Transverse colon (tissue), 4 donors: ENCODE data around the gene MRPS9. TPM values are rescaled to one million over a fixed set of nuclear protein-coding genes. Genes with fewer than 3 reads are reported as not detected.

Source experiments
- DNase-seq: peaks from one replicate; pipeline ENCODE4 v3.0.0-alpha.2; 2019
- H3K27ac ChIP-seq, 4 donors: fragments of 200-600 bp; sonication (generic); 2 replicates each; pipeline ENCODE4 v1.5.1; 2016 to 2018; ENCODE audit warnings: inconsistent platforms in 4 of 4
- H3K27me3 ChIP-seq: fragments of 200-600 bp; sonication (generic); 2 replicates; pipeline ENCODE4 v1.5.1; 2017; ENCODE audit warnings: inconsistent platforms
- H3K36me3 ChIP-seq, 4 donors: fragments of 200-600 bp; sonication (generic); 2 replicates each; pipeline ENCODE4 v1.5.1; 2017 to 2019; ENCODE audit warnings: inconsistent platforms in 4 of 4
- H3K4me1 ChIP-seq, 4 donors: fragments of 200-600 bp; sonication (generic); 2 replicates each; pipeline ENCODE4 v1.5.1; 2017 to 2020; ENCODE audit warnings: inconsistent platforms in 4 of 4
- H3K4me3 ChIP-seq, 4 donors: fragments of 200-600 bp; sonication (generic); 1 replicate in 1 of 4; 2 replicates in 3 of 4; pipeline versions ENCODE4 v1.5.1 to v1.6.1; 2017 to 2019; ENCODE audit warnings: inconsistent platforms in 4 of 4
- H3K9me3 ChIP-seq, 2 donors: fragments of 200-600 bp; sonication (generic); 2 replicates each; pipeline ENCODE4 v1.5.1; 2017 to 2019; ENCODE audit warnings: inconsistent platforms in 2 of 2
- CTCF ChIP-seq, 5 experiments: fragments of 200-600 bp in 3 of 5; fragments of 450-650 bp in 2 of 5; sonication (generic) in 3 of 5; IDR thresholded peaks; 1 replicate in 2 of 5; 2 replicates in 3 of 5; pipeline ENCODE4 v1.5.1; 2016 to 2017; ENCODE audit warnings: antibody characterized with exemption in 5 of 5, inconsistent platforms in 3 of 5, mild to moderate bottlenecking in 2 of 5, moderate library complexity in 1 of 5
- EP300 ChIP-seq: sonication (generic); formaldehyde crosslinking; IDR thresholded peaks from one replicate; pipeline ENCODE4 v1.6.1; 2017; ENCODE audit warnings: antibody characterized with exemption, low read depth
- POLR2A ChIP-seq: fragments of 450-650 bp; IDR thresholded peaks from one replicate; pipeline ENCODE4 v1.6.1; 2016; ENCODE audit warnings: antibody characterized with exemption, mild to moderate bottlenecking, moderate library complexity
- POLR2AphosphoS5 ChIP-seq, 3 donors: sonication (generic); formaldehyde crosslinking; IDR thresholded peaks; one replicate each; pipeline ENCODE4 v1.6.1; 2016; ENCODE audit warnings: antibody characterized with exemption in 3 of 3
- WGBS, 2 donors: methylation state at CpG; one replicate each; pipeline ENCODE4 v1.1.5; 2018; ENCODE audit warnings: low coverage in 1 of 2; 5-methylcytosine and 5-hydroxymethylcytosine counted together
- in situ Hi-C, 4 donors: fragments of 200-750 bp; cut with MboI; loops; one replicate each; pipeline versions ENCODE4 v1.15.0 to v1.15.1; 2017; ENCODE audit warnings: low sequenced_read_pairs in 3 of 4, low pct_ligation_motif_present in 1 of 4, low pct_unique_long_range_greater_than_20kb in 1 of 4
- intact Hi-C: fragments of 100-400 bp; cut with DNase I; formaldehyde crosslinking; loops from one replicate; pipeline ENCODE4 v1.15.1; 2023; ENCODE audit warnings: low total_unique reads
- total RNA-seq, 4 donors: library from RNA; depleted of rRNA; stranded (reverse); fragments of >200 nt; gene quantifications; one replicate each; pipeline ENCODE4 v1.1.0, GENCODE V29; 2016

Gene MRPS9
- total RNA-seq, 4 donors from 2014 or later: 12.9 to 27.8 (median 23.4) TPM

DNA sequence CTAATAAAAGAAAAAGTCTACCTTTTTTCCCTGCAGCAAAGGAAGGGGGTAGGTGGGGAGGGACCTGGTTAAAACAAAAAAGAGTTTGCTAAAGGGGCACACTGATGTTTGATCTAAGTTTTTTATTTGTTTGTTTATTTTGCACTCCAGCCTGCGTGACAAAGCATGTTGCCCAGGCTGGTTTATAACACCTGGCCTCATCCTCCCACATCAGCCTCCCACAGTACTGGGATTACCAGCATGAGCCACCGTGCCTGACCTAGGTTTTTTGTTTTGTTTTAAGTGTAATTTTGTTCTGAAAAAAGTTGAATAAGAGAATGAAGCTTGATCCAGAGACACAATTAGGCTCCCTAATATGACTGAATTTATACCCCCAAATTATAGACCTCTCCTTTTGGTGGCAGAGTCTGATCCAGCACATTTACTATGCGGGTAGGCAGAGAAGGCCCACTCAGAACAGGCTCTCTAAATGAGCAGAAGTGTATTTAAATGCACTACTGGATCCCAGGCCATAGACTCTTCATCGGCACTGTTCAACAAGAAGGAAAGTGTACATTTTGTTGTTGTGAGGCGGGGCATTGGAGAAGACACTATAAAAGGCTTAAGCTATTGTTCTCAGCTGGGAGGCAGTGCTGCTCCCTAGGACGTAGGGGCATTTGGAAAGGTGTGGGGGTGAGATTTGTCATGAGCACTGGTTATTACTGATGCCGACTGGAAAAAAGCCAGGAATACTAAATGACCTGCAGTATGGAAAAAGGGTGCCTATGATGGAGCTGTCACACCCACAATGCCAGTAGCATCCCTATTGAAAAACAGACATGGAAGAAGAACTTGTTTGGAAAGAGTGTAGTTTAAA, 32.4 kb downstream of the MRPS9 start:
- Histone ChIP-seq H3K36me3 (peaks cover 0 to 4% (median 0%) of the 10 kb centered on the region in 4 donors), H3K9me3 (no peaks in the 10 kb centered on the region), H3K27ac (no peak overlapping the region), H3K4me3 (no peak overlapping the region), H3K27me3 (no peaks in the 10 kb centered on the region), H3K4me1 (peaks cover 0 to 24% (median 13%) of the 10 kb centered on the region in 4 donors)
- WGBS, 2 donors: 74 to 79% methylated on average over 5 to 7 of the region's 7 CpGs
- DNase-seq: no peak
- no peak for TF ChIP-seq CTCF (IDR thresholded peaks at IDR 0.05)
- in situ Hi-C loops: no loop called here
- intact Hi-C loops: no loop called here

- peaks cover 0 to 4% (median 0%) of the 10 kb centered on the region in 4 donors for H3K36me3 ChIP-seq
- no peak overlapping the region for H3K4me3 ChIP-seq
- intact Hi-C loops (no loop called here), in situ Hi-C loops (no loop called here)
- no peak overlapping the region for H3K27ac ChIP-seq
- WGBS, 2 donors: 92 to 100% methylated on average over 4 of the region's 4 CpGs
- H3K9me3 ChIP-seq: no peaks in the 10 kb centered on the region
- no peaks in the 10 kb centered on the region for H3K27me3 ChIP-seq
- no peak for DNase-seq
- no peak for TF ChIP-seq POLR2AphosphoS5 (IDR thresholded peaks at IDR 0.05)
- no peak for TF ChIP-seq CTCF (IDR thresholded peaks at IDR 0.05)
- no peak for TF ChIP-seq POLR2A
- no peak for TF ChIP-seq EP300
- H3K4me1 ChIP-seq: peaks cover 0 to 24% (median 13%) of the 10 kb centered on the region in 4 donors
These were observed 33.5 kb downstream of the MRPS9 start for GRCh38 chr2:105071379-105071778.

GRCh38 chr2:105072039-105072438, 34.2 kb downstream of the MRPS9 start:
- 85 to 100% methylated on average over 2 of the region's 2 CpGs for WGBS, 2 donors
- no peak overlapping the region for H3K27ac ChIP-seq
- H3K4me1 ChIP-seq: peaks cover 0 to 24% (median 13%) of the 10 kb centered on the region in 4 donors
- no peak for DNase-seq
- H3K9me3 ChIP-seq: no peaks in the 10 kb centered on the region
- intact Hi-C loops (no loop called here), in situ Hi-C loops (no loop called here)
- H3K27me3 ChIP-seq: no peaks in the 10 kb centered on the region
- TF ChIP-seq POLR2AphosphoS5 (IDR thresholded peaks at IDR 0.05) (no peak), EP300 (no peak), POLR2A (no peak), CTCF (IDR thresholded peaks at IDR 0.05) (no peak)
- H3K36me3 ChIP-seq: peaks cover 0 to 4% (median 0%) of the 10 kb centered on the region in 4 donors
- H3K4me3 ChIP-seq: no peak overlapping the region

- TF ChIP-seq POLR2A (no peak), POLR2AphosphoS5 (IDR thresholded peaks at IDR 0.05) (no peak), CTCF (IDR thresholded peaks at IDR 0.05) (no peak), EP300 (no peak)
- Histone ChIP-seq H3K4me3 (no peak overlapping the region), H3K9me3 (no peaks in the 10 kb centered on the region), H3K36me3 (peaks cover 0 to 4% (median 0%) of the 10 kb centered on the region in 4 donors), H3K27ac (no peak overlapping the region), H3K4me1 (peaks cover 0 to 17% (median 11%) of the 10 kb centered on the region in 4 donors), H3K27me3 (no peaks in the 10 kb centered on the region)
- in situ Hi-C loops (no loop called here), intact Hi-C loops (no loop called here)
- no peak for DNase-seq
- 86 to 100% methylated on average over 4 of the region's 4 CpGs for WGBS, 2 donors
These were observed 35.7 kb downstream of the MRPS9 start for GRCh38 chr2:105073591-105073990.
